ENCODE results near the gene DCAF8L2.
"Not testable (repeated sequence)": the region's sequence is repeated elsewhere in the genome, so short reads cannot be mapped to it uniquely, and the experiment has no call there.

The DCAF8L2 gene

GRCh38 chrX:27679281-27679680 is 89.1 kb downstream of the DCAF8L2 start:
- DNase-seq (ENCODE audit: low spot score) = no peak

GRCh38 chrX:27680726-27681125 is 90.6 kb downstream of the DCAF8L2 start:
- no peak for DNase-seq (ENCODE audit: low spot score)

- peak; percentile 23 for DNase-seq (ENCODE audit: low spot score)
Measured at GRCh38 chrX:27683566-27684208, 93.5 kb downstream of the DCAF8L2 start.

- no peak for DNase-seq (ENCODE audit: low spot score)
Measured at GRCh38 chrX:27694667-27695066, 104.5 kb downstream of the DCAF8L2 start.

GRCh38 chrX:27706526-27706925 is 116.4 kb downstream of the DCAF8L2 start:
- no peak for DNase-seq (ENCODE audit: low spot score)

GRCh38 chrX:27715610-27716009 is 125.5 kb downstream of the DCAF8L2 start:
- DNase-seq (ENCODE audit: low spot score) = no peak

GRCh38 chrX:27728291-27728690 is 138.1 kb downstream of the DCAF8L2 start:
- peak; percentile 69 for DNase-seq (ENCODE audit: low spot score)

- DNase-seq (ENCODE audit: low spot score) = no peak
Measured at GRCh38 chrX:27731962-27732361, 141.8 kb downstream of the DCAF8L2 start.

GRCh38 chrX:27735914-27736313 is 145.8 kb downstream of the DCAF8L2 start:
- DNase-seq (ENCODE audit: low spot score) = no peak

GRCh38 chrX:27740933-27741332 is 150.8 kb downstream of the DCAF8L2 start:
- no peak for DNase-seq (ENCODE audit: low spot score)

GRCh38 chrX:27743521-27743920 is 153.4 kb downstream of the DCAF8L2 start:
- DNase-seq (ENCODE audit: low spot score) = not testable (repeated sequence)

- DNase-seq (ENCODE audit: low spot score) = no peak
Measured at GRCh38 chrX:27746516-27746915, 156.4 kb downstream of the DCAF8L2 start.

- not testable (repeated sequence) for DNase-seq (ENCODE audit: low spot score)
Measured at GRCh38 chrX:27750298-27750697, 160.2 kb downstream of the DCAF8L2 start.

- DNase-seq (ENCODE audit: low spot score) = no peak
Measured at GRCh38 chrX:27751976-27752375, 161.8 kb downstream of the DCAF8L2 start.

- no peak for DNase-seq (ENCODE audit: low spot score)
Measured at GRCh38 chrX:27765718-27766117, 175.6 kb downstream of the DCAF8L2 start.

- DNase-seq (ENCODE audit: low spot score) = no peak
Measured at GRCh38 chrX:27767387-27767786, 177.2 kb downstream of the DCAF8L2 start.

- no peak for DNase-seq (ENCODE audit: low spot score)
Measured at GRCh38 chrX:27775984-27776383, 185.8 kb downstream of the DCAF8L2 start.

- DNase-seq (ENCODE audit: low spot score) = no peak
Measured at GRCh38 chrX:27796640-27797257, 206.6 kb downstream of the DCAF8L2 start.

- DNase-seq (ENCODE audit: low spot score) = no peak
Measured at GRCh38 chrX:27797575-27797974, 207.4 kb downstream of the DCAF8L2 start.

Measured in kidney capillary endothelial cell (primary cell).